OCI-LY7 (cell line): Measurements from ENCODE around the gene CCDC57. TPM values are rescaled to one million over a fixed set of nuclear protein-coding genes. Genes with fewer than 3 reads are reported as not detected.
"Not testable (repeated sequence)": the region's sequence is repeated elsewhere in the genome, so short reads cannot be mapped to it uniquely, and the experiment has no call there.

Source experiments
- BruUV-seq: library from RNA; stranded (reverse); fragments of 400-500 nt; replicated peaks from 2 replicates; lab custom pipeline; 2021; lab: Mats Ljungman, UMichigan
- CTCF ChIA-PET: fragments of 300-600 bp; sonication (Branson Sonifier 250); formaldehyde crosslinking; loops from one replicate; lab custom pipeline; 2022; ENCODE audit warnings: antibody characterized with exemption; ENCODE audit not compliant: unreplicated experiment; lab: Charles Lee
- POLR2A ChIA-PET: fragments of 300-600 bp; sonication (Branson Sonifier 250); formaldehyde crosslinking; loops from one replicate; lab custom pipeline; 2022; ENCODE audit warnings: antibody characterized with exemption; lab: Charles Lee
- DNase-seq: peaks from one replicate; pipeline ENCODE4 v3.0.0-alpha.2; 2015; ENCODE audit warnings: low spot score
- H2AFZ ChIP-seq: fragments of 200-600 bp; sonication (generic), shearing (Covaris generic); 2 replicates; pipeline ENCODE4 v1.6.1; 2014; ENCODE audit warnings: mild to moderate bottlenecking, antibody characterized with exemption, low read length, moderate library complexity
- H3K27ac ChIP-seq: fragments of 200-600 bp; sonication (generic); 2 replicates; pipeline ENCODE4 v1.5.1; 2014; ENCODE audit warnings: mixed run types, low read depth, mild to moderate bottlenecking, moderate library complexity, low read length, inconsistent platforms; ENCODE audit not compliant: poor library complexity, severe bottlenecking
- H3K36me3 ChIP-seq: fragments of 200-600 bp; sonication (generic); 2 replicates; pipeline ENCODE4 v1.6.1; 2014; ENCODE audit warnings: mild to moderate bottlenecking, antibody characterized with exemption, low read length, moderate library complexity, mixed read lengths; ENCODE audit not compliant: insufficient read depth
- H3K4me1 ChIP-seq: fragments of 200-600 bp; sonication (generic); 2 replicates; pipeline ENCODE4 v1.5.1; 2014; ENCODE audit warnings: mild to moderate bottlenecking, low read length; ENCODE audit not compliant: insufficient read depth, poor library complexity, severe bottlenecking
- H3K4me2 ChIP-seq: fragments of 200-600 bp; sonication (generic); 2 replicates; pipeline ENCODE4 v1.6.1; 2014; ENCODE audit warnings: mild to moderate bottlenecking, low read length
- H3K4me3 ChIP-seq: fragments of 200-600 bp; sonication (generic); 2 replicates; pipeline ENCODE4 v1.5.1; 2014; ENCODE audit warnings: mild to moderate bottlenecking, low read depth, low read length; ENCODE audit not compliant: poor library complexity, severe bottlenecking
- H3K79me2 ChIP-seq: fragments of 200-600 bp; sonication (generic); 2 replicates; pipeline ENCODE4 v1.6.1; 2016; ENCODE audit warnings: low read depth, mild to moderate bottlenecking, low read length, moderate library complexity, mixed read lengths; ENCODE audit not compliant: insufficient read depth
- H3K9me2 ChIP-seq: fragments of 200-600 bp; sonication (generic); 2 replicates; pipeline ENCODE4 v1.6.1; 2016; ENCODE audit warnings: mild to moderate bottlenecking, low read length, mixed read lengths; ENCODE audit not compliant: insufficient read depth
- H3K9me3 ChIP-seq: fragments of 200-600 bp; sonication (generic); 2 replicates; pipeline ENCODE4 v1.6.1; 2014; ENCODE audit warnings: mild to moderate bottlenecking, mixed run types, low read length, mixed read lengths
- H4K20me1 ChIP-seq: fragments of 200-600 bp; sonication (generic); 2 replicates; pipeline ENCODE4 v1.6.1; 2014; ENCODE audit warnings: mild to moderate bottlenecking, antibody characterized with exemption, low read length, moderate library complexity, mixed read lengths; ENCODE audit not compliant: insufficient read depth
- CTCF ChIP-seq: fragments of 200-600 bp; sonication (generic); conservative IDR thresholded peaks from 2 replicates; pipeline ENCODE4 v1.5.1; 2014; ENCODE audit warnings: mild to moderate bottlenecking, antibody characterized with exemption, low read length, moderate library complexity, mixed read lengths
- EZH2phosphoT487 ChIP-seq: fragments of 200-600 bp; sonication (generic); IDR thresholded peaks from 2 replicates; pipeline ENCODE4 v1.6.1; 2018; ENCODE audit warnings: low read depth, borderline replicate concordance, mild to moderate bottlenecking, mixed run types, antibody characterized with exemption, low read length, moderate library complexity, mixed read lengths
- intact Hi-C: fragments of 100-400 bp; cut with micrococcal nuclease; formaldehyde crosslinking; loops from one replicate; pipeline ENCODE4 v1.10.0; 2022; ENCODE audit not compliant: unreplicated experiment
- total RNA-seq, 2 experiments: library from RNA; depleted of rRNA in 1 of 2; stranded (reverse); fragments of >200 nt in 1 of 2; shearing (Covaris generic) in 1 of 2; gene quantifications; 2 replicates each; pipeline ENCODE4 v1.2.3, GENCODE V29; 2014 to 2022

CCDC57 gene
- total RNA-seq, 2 experiments from 2014 or later, result 34.5 to 58.7 TPM

- H3K4me3 ChIP-seq, result no peak overlapping the region
- no peaks in the 10 kb centered on the region for H3K4me1 ChIP-seq
- no peak overlapping the region for H2AFZ ChIP-seq
- no peaks in the 10 kb centered on the region for H3K79me2 ChIP-seq
- no peaks in the 10 kb centered on the region for H3K9me2 ChIP-seq
- TF ChIP-seq CTCF (no peak), EZH2phosphoT487 (no peak)
- H3K9me3 ChIP-seq, result no peaks in the 10 kb centered on the region
- no peaks in the 10 kb centered on the region for H4K20me1 ChIP-seq
- intact Hi-C loops, result no loop called here
- CTCF ChIA-PET, result no interaction called here
- no TSS peak for BruUV-seq
- POLR2A ChIA-PET, result no interaction called here
- no peaks in the 10 kb centered on the region for H3K36me3 ChIP-seq
- H3K4me2 ChIP-seq, result no peak overlapping the region
- no peak overlapping the region for H3K27ac ChIP-seq
- DNase-seq, result no peak
These were observed 74.1 kb downstream of the CCDC57 start for GRCh38 chr17:82138511-82138992.

- H3K4me3 ChIP-seq, result no peak overlapping the region
- no peak for DNase-seq
- H3K27ac ChIP-seq, result no peak overlapping the region
- no TSS peak for BruUV-seq
- no peaks in the 10 kb centered on the region for H3K36me3 ChIP-seq
- no peaks in the 10 kb centered on the region for H3K79me2 ChIP-seq
- H2AFZ ChIP-seq, result no peak overlapping the region
- H3K9me2 ChIP-seq, result no peaks in the 10 kb centered on the region
- no peaks in the 10 kb centered on the region for H4K20me1 ChIP-seq
- CTCF ChIA-PET, result no interaction called here
- H3K4me2 ChIP-seq, result no peak overlapping the region
- POLR2A ChIA-PET, result no interaction called here
- TF ChIP-seq CTCF, result no peak
- TF ChIP-seq EZH2phosphoT487, result no peak
- H3K4me1 ChIP-seq, result no peaks in the 10 kb centered on the region
- H3K9me3 ChIP-seq, result no peaks in the 10 kb centered on the region
- intact Hi-C loops, result no loop called here
These were observed 78.5 kb downstream of the CCDC57 start for GRCh38 chr17:82134101-82134500.

GRCh38 chr17:82133166-82133953 is 79.3 kb downstream of the CCDC57 start:
- DNase-seq, BruUV-seq, H3K36me3 ChIP-seq, H3K27ac ChIP-seq, H4K20me1 ChIP-seq, H3K4me1 ChIP-seq, CTCF ChIA-PET, H3K4me2 ChIP-seq, intact Hi-C loops, H3K4me3 ChIP-seq, H3K9me3 ChIP-seq, H3K79me2 ChIP-seq, H2AFZ ChIP-seq, H3K9me2 ChIP-seq: not testable (repeated sequence)
- POLR2A ChIA-PET, result interaction anchor here (0.7 kb wide), 1 partner anchor 323 kb away, joined by 3 read pairs; no protein-coding TSS in a partner anchor
